GM18520 (cell line): ENCODE data around the gene SSX2IP.
"Not testable (repeated sequence)": the region's sequence is repeated elsewhere in the genome, so short reads cannot be mapped to it uniquely, and the experiment has no call there.

Source experiments
- ATAC-seq: cut with Tn5 transposase; IDR thresholded peaks from one replicate; pipeline ENCODE4 v1.9.1; 2021; ENCODE audit not compliant: unreplicated experiment

SSX2IP gene

GRCh38 chr1:84690397-84691121 lies at the start of gene SSX2IP:
Gene SSX2IP, minus strand, starts transcription at chr1:84690461. Its CDS starts 19,242 bp downstream, at chr1:84671219.
- peak; percentile 89 for ATAC-seq

- no peak for ATAC-seq
These were observed 48.0 kb upstream of the SSX2IP start for GRCh38 chr1:84738237-84738636.

- ATAC-seq = no peak
These were observed 47.3 kb upstream of the SSX2IP start for GRCh38 chr1:84737590-84737989.

GRCh38 chr1:84736944-84737343 lies 46.7 kb upstream of the SSX2IP start:
- ATAC-seq = no peak

GRCh38 chr1:84736445-84736844 lies 46.2 kb upstream of the SSX2IP start:
- no peak for ATAC-seq

- ATAC-seq = no peak
These were observed 45.2 kb upstream of the SSX2IP start for GRCh38 chr1:84735483-84735882.

- no peak for ATAC-seq
These were observed 42.3 kb upstream of the SSX2IP start for GRCh38 chr1:84732520-84732919.

- ATAC-seq = no peak
These were observed 41.3 kb upstream of the SSX2IP start for GRCh38 chr1:84731519-84731918.

- not testable (repeated sequence) for ATAC-seq
These were observed 37.5 kb upstream of the SSX2IP start for GRCh38 chr1:84727711-84728110.

GRCh38 chr1:84726593-84727499 lies 36.6 kb upstream of the SSX2IP start:
- no peak for ATAC-seq

- ATAC-seq = no peak
These were observed 34.0 kb upstream of the SSX2IP start for GRCh38 chr1:84724128-84724860.

- ATAC-seq = no peak
These were observed 32.5 kb upstream of the SSX2IP start for GRCh38 chr1:84722794-84723193.

GRCh38 chr1:84721872-84722271 lies 31.6 kb upstream of the SSX2IP start:
- not testable (repeated sequence) for ATAC-seq

- no peak for ATAC-seq
These were observed 30.9 kb upstream of the SSX2IP start for GRCh38 chr1:84721152-84721551.

GRCh38 chr1:84720221-84720780 lies 30.0 kb upstream of the SSX2IP start:
- ATAC-seq = no peak

GRCh38 chr1:84719543-84720217 lies 29.4 kb upstream of the SSX2IP start:
- no peak for ATAC-seq

GRCh38 chr1:84715342-84716019 lies 25.2 kb upstream of the SSX2IP start:
- ATAC-seq = no peak

- ATAC-seq = no peak
These were observed 22.1 kb upstream of the SSX2IP start for GRCh38 chr1:84712276-84712874.

- no peak for ATAC-seq
These were observed 21.6 kb upstream of the SSX2IP start for GRCh38 chr1:84711869-84712268.

- no peak for ATAC-seq
These were observed 20.9 kb upstream of the SSX2IP start for GRCh38 chr1:84711121-84711520.
